MG63 (cell line): ENCODE results near the gene C1QTNF1. TPM values are rescaled to one million over a fixed set of nuclear protein-coding genes. Genes with fewer than 3 reads are reported as not detected.
A peak's percentile ranks its signal among the peaks of the same experiment; 100 is the strongest.
"Not testable (repeated sequence)": the region's sequence is repeated elsewhere in the genome, so short reads cannot be mapped to it uniquely, and the experiment has no call there.

ENCODE experiments used
- DNase-seq: peaks from one replicate; pipeline ENCODE4 v3.0.0-alpha.2; 2020
- H3K27me3 ChIP-seq: fragments of 250-450 bp; sonication (Bioruptor Pico); 2 replicates; pipeline ENCODE4 v1.5.1; 2020; ENCODE audit warnings: mild to moderate bottlenecking, moderate library complexity
- H3K36me3 ChIP-seq: fragments of 250-450 bp; sonication (Bioruptor Pico); 2 replicates; pipeline ENCODE4 v1.5.1; 2020; ENCODE audit warnings: mild to moderate bottlenecking, moderate library complexity
- H3K4me3 ChIP-seq: fragments of 250-450 bp; sonication (Bioruptor Pico); 2 replicates; pipeline ENCODE4 v1.5.1; 2020; ENCODE audit warnings: mild to moderate bottlenecking, moderate library complexity
- H3K9me3 ChIP-seq: fragments of 250-450 bp; sonication (Bioruptor Pico); 2 replicates; pipeline ENCODE4 v1.5.1; 2020; ENCODE audit warnings: mild to moderate bottlenecking, moderate library complexity
- total RNA-seq: library from RNA; depleted of rRNA; stranded (reverse); fragments of >200 nt; shearing (Covaris generic); gene quantifications from 2 replicates; pipeline ENCODE4 v1.2.3, GENCODE V29; 2014; ENCODE audit warnings: low replicate concordance

Gene C1QTNF1
- total RNA-seq, 1 experiment from 2014 or later, result 38.4 TPM

DNA sequence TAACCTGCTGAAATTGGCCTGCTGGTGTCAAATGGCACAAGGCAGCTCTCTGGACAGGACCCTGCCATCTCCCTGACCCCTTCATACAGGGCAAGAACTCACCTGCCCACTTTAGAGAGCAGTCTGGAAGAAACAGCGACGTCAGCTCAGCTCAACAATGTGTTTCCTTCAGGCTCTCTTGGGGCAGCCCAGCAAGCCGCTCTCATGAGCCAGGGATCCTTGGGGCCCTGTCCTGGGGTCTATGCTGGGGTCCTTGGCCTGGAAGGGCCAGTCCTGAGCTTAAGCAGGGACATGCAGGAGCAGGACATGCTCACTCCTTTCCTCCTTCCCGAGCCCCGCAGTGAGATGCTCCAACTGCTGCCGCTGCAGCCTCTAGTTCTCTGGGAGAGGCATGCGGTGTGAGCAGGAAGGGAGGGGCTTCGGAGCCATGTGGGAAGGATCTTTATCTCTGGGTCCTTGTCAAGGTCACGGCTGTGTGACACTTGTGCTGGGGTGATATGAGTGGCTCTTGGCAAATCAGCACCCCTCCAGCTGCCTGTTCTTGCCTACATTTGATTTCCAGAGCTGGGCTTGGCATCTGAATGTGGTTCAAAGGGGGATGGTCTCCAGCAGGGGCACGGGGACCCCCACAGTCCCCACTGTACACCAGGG lies 3.4 kb downstream of the C1QTNF1 start:
- no peak for DNase-seq
- Histone ChIP-seq H3K36me3 (no peaks in the 10 kb centered on the region), H3K9me3 (no peaks in the 10 kb centered on the region), H3K27me3 (no peaks in the 10 kb centered on the region; the same call in 1 of the 2 replicates), H3K4me3 (no peak overlapping the region)

DNA sequence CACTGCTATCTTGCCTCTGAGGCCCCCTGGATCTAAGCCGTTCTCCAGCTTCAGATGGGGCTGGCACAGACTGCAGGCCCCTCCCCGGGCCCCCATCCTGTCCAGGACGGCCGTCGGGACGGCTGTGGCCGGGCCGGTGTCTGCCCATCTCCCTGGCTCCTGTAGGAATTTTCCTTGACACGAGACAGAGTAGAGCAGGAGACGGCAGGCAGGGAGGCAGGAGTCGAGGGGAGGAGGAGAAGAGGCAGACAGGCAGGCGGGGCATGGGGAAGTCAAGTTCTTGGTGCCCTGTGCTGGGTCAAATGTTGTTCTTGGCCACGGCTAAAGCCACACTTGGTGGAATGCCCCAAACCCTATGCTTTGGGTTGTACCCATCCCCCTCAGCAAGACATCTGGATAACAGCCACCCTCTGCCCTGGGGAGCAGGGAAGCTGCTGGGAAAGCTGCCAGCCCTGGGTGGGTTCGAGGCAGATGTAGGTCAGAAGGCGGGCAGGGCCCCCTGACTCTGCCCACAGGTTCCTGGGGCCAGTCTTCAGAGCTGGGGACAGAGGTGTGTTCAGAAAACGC lies 4.0 kb downstream of the C1QTNF1 start:
- no peaks in the 10 kb centered on the region; the same call in 1 of the 2 replicates for H3K27me3 ChIP-seq
- H3K4me3 ChIP-seq, result no peak overlapping the region
- H3K9me3 ChIP-seq, result no peaks in the 10 kb centered on the region
- peak; percentile 94 for DNase-seq
- H3K36me3 ChIP-seq, result no peaks in the 10 kb centered on the region

DNA sequence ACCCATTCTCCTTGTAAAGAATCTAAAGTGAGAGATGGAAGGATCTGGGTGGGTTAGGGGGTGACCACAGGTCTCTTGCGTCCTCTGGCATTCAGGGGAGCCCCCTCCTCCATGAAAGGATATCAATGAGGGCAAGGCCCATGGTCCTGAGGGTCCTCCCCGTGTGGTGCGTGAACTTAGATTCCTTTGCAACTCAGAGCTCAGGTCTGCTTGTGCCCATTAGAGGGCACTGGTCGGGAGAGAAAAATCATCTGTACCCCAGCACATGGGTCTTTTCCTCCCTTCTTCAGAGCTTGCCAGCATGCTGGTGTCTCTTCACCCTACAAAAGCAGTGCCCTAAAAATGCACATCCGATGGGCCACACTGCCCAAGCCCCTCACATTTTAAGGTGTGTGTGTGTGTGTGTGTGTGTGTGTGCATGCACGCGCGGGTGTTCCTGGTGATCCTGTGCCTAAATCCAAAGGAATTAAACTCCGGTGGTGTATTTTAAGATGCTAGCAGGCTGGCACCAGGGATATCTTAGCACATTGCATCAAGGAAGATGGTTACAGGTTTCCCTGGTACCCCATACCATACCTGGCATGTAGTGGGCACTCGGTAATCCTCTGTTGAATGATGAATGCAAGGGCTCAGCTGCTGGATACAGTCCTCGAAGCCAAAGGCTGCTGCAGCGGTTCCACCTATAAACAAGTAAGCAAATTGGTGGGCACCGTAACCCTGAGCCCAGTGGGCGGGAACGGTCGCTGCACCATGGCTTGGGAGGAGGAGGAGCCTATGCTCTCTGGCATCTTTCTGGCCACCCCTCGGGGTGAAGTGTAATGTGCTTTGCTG lies 4.7 kb downstream of the C1QTNF1 start:
- DNase-seq, result no peak
- Histone ChIP-seq H3K9me3 (no peaks in the 10 kb centered on the region), H3K4me3 (no peak overlapping the region), H3K27me3 (no peaks in the 10 kb centered on the region), H3K36me3 (no peaks in the 10 kb centered on the region)

DNA sequence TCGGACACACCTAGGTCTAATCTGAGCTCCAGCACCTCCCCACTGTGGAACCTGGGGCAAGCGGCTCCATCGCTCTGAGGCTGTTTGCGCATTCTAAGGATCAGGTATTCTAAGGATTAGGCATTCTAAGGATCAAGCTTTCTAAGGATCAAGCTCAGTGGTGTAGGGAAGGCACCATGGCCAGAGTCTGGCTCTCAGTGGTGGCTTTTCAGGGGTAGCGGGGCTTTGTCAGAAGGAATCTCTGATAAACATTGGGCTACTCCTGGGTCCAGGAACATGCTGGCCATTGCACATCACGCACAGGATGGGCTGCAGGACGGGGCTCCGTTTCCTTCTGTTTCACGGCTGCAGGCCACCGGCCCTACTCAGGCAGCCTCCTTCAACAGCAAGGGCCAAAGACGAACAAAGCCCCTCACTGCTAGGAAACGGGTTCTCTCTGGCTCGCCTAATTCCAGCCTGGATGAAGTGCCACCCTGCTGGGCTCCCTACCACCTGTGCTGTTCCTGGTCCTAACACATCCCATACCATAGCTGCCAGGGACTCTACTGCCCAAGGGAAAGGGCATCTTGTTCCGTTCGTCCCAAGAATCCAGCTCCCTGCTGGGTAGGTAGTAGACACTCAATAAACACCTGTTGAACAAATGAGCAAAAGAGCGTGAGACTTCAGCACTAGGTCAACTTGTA lies 5.5 kb downstream of the C1QTNF1 start:
- Histone ChIP-seq H3K4me3 (no peak overlapping the region), H3K27me3 (no peaks in the 10 kb centered on the region), H3K9me3 (no peaks in the 10 kb centered on the region), H3K36me3 (no peaks in the 10 kb centered on the region)
- DNase-seq, result no peak

DNA sequence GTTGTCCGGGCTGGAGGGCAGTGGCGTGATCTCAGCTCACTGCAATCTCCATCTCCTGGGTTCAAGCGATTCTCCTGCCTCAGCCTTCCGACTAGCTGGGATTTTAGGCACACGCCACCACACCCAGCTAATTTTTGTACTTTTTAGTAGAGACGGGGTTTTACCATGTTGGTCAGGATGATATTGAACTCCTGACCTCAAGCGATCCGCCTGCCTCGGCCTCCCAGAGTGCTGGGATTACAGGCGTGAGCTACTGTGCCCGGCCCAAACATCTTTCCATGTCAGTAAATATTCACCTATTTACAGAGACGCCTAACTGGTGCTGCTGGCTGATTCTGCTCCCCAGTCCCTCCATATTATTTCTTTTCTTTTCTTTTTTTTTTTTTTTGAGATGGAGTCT lies 6.7 kb downstream of the C1QTNF1 start:
- H3K4me3 ChIP-seq, DNase-seq, H3K27me3 ChIP-seq, H3K36me3 ChIP-seq, H3K9me3 ChIP-seq: not testable (repeated sequence)

DNA sequence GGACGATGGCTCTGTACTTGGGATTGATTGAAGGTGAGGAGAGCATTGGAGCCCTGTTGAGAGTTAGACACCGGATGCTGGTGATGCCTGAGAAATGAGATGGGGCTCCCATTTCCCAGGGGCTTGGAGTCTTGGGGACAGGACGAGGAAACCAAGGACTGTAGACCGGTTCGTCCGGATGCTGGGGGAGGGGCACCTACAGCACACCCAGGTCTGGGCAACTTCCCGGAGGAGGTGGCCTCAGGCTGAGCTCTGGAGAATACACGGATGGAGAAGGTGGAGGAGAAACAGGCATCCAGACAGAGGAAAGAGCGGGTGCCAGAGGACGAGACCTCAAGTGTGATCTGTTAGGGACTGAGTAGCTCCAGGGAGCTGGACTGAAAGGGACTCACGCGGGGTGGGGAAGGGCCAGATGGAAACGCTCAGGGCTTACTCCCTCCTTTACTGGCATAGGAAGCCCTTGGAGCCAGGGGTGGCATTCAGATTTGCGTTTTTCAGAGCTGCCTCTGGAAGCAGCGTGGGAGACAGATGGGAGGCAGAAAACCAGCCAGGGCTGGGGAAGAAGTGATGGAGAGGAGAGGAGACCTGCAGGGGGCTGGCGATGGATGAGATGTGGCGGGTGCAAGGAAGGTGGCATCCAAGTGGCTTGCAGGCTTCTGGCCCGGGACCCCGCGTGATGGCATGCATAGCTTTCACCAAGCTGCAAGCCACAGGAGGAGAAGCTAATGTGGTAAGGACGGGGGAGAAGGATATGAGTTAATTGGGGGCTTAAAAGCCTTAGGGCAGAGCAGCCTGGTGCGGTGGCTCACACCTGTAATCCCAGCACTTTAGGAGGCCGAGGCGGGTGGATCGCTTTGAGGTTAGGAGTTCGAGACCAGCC lies 8.3 kb downstream of the C1QTNF1 start:
- Histone ChIP-seq H3K36me3 (no peaks in the 10 kb centered on the region), H3K27me3 (no peaks in the 10 kb centered on the region), H3K9me3 (no peaks in the 10 kb centered on the region), H3K4me3 (no peak overlapping the region)
- no peak for DNase-seq

DNA sequence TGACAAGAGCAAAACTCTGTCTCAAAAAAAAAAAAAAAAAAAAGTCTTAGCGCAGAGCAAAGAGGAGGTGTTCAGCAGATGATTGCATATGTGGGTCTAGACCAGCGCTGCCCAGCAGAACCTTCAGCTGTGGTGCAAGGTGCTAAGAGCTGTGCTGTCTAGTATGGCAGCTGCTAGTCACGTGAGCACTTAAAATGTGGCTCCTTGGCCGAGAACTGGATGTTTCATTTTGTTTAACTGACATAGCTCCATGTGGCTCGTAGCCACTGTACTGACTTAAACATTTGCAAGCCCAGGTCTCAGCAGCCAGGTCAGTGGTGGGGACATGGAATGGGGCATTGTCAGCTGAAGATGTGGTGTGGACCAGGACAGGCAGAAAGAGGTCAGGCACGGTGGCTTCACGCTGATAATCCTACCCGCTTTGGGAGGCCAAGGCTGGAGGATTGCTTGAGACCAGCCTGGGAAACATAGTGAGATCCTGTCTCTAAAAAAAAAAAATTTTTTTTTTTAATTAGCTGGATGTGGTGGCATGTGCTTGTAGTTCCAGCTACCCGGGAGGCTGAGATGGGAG lies 9.2 kb downstream of the C1QTNF1 start:
- Histone ChIP-seq H3K4me3 (no peak overlapping the region), H3K36me3 (no peaks in the 10 kb centered on the region; the same call in 1 of the 2 replicates), H3K27me3 (no peaks in the 10 kb centered on the region), H3K9me3 (no peaks in the 10 kb centered on the region)
- DNase-seq, result no peak

DNA sequence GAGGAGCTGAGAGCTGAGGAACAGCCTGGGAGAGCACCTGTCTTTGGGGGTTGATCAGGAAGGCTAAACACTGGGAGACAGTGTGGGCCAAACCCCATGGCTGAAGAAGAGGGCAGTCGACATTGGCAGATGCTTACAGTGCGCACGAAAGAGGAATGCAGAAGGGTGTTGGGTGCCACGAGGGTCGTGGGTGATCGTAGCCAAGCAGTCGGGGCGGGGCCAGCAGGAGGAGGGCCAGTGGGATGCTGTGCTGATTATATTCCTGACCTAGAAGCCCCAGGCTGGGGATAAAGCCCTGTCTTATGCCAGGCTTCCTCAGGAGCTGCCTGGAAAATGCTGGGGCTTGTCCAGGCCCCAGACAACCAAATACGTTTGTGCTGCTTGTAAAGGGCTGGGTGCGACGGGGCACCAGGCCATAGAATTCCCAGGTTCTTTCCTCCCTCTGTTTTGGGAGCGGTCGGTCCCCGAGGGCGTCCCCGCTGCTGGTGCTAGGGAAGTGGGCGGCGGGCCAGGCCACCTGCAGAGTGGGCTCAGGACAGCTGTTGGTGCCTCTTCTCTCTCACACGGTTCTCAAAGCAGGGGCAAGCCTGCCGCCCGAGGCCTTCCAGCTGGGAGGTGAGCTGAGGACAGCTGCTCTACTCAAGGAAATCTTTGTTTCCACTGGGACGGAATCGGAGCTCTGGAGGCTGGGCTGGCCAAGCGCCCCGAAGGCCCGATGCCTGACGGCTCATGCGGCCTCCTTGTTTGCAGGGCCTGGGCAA lies 10.0 kb downstream of the C1QTNF1 start:
- Histone ChIP-seq H3K27me3 (no peaks in the 10 kb centered on the region), H3K36me3 (no peaks in the 10 kb centered on the region; the same call in 1 of the 2 replicates), H3K9me3 (no peaks in the 10 kb centered on the region), H3K4me3 (no peak overlapping the region)
- DNase-seq, result peak; percentile 65

DNA sequence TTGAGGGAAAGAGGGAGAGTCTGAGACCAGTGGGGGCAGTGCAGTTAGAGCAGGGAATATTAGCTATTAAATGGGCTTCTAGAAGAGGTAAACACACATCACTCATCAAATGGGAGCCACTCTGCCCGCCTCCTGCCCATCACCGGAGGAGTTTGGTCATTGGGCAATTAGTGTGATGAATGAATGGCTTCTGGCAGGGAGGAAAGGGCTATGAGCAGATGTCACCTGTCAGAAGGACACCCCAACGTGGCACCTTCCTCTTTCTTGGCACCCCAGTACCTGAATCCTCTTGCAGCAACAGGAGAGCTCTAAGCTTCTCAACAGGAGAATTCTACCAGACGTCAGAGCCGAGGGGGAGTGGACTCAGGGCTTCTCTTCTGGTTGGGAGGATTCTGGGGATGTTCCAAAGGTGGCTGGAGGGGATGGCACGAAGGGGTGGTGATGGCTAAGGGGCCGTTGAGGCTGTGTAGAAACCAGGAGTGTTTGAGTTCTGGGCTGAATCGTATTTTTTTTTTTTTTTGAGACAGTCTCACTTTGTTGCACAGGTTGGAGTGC lies 11.0 kb downstream of the C1QTNF1 start:
- DNase-seq, result no peak

DNA sequence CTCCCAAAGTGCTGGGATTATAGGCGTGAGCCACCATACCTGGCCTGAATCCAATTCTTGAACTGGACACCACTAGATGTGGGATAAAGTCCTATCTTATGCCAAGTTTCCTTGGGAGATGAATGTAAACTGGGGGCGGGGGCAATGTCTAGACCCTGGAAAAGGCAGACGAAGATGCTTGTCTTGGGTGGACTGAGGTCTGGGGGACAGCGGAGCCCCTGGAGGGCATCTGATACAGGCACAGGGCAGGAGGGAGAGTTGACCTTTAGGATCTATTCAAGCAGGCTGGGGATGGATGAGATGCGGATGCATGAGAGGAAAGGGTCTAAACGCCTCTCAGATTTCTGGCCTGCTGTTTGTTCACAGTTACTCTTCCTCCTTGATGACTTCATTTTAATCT lies 11.7 kb downstream of the C1QTNF1 start:
- no peak overlapping the region for H3K4me3 ChIP-seq
- DNase-seq, result no peak
- H3K27me3 ChIP-seq, result no peaks in the 10 kb centered on the region
- no peaks in the 10 kb centered on the region; the same call in 1 of the 2 replicates for H3K36me3 ChIP-seq
- no peaks in the 10 kb centered on the region for H3K9me3 ChIP-seq

More for the DNA sequence above, 11.0 kb downstream of the C1QTNF1 start:
- Histone ChIP-seq H3K36me3 (no peaks in the 10 kb centered on the region; the same call in 1 of the 2 replicates), H3K9me3 (no peaks in the 10 kb centered on the region), H3K27me3 (no peaks in the 10 kb centered on the region), H3K4me3 (no peak overlapping the region)

DNA sequence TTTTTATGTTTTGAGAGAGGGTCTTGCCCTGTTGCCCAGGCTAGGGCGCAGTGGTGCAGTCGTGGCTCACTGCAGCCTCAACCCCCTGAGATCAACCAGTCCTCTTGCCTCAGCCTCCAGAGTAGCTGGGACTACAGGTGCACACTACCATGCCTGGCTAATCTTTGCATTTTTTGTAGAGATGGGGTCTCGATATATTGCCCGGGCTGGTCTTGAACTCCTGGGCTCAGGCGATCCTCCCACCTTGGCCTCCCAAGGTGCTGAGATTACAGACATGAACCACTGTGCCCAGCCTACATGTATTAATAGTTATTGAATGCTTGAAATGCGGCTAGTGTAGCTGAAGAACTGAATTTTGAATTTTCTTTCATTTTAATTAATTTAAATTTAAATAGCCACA lies 12.2 kb downstream of the C1QTNF1 start:
- H3K36me3 ChIP-seq, result no peaks in the 10 kb centered on the region; the same call in 1 of the 2 replicates
- no peak overlapping the region for H3K4me3 ChIP-seq
- DNase-seq, result no peak
- H3K27me3 ChIP-seq, result no peaks in the 10 kb centered on the region
- H3K9me3 ChIP-seq, result no peaks in the 10 kb centered on the region

DNA sequence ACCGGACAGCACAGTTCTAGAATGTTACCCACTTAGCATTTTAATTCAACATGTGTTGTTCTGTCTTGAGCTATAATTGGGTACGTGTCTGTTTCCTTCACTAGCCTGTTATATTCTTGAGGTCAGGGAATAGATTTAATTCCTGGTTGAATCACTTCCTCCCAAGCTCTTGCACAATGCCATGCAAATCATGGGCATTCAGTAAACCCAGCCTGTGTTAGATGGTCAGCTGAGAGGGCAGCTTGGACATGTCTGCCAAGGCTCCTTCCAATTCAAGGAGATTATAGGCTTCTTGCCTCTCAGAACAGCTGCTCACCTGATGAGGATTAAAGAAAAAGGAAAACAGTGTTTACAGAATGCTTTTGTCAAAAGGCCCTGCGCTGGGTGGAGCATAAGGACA lies 12.6 kb downstream of the C1QTNF1 start:
- peak; percentile 83 for DNase-seq
- H3K4me3 ChIP-seq, result no peak overlapping the region
- no peaks in the 10 kb centered on the region; the same call in 1 of the 2 replicates for H3K36me3 ChIP-seq
- H3K27me3 ChIP-seq, result no peaks in the 10 kb centered on the region
- no peaks in the 10 kb centered on the region for H3K9me3 ChIP-seq

DNA sequence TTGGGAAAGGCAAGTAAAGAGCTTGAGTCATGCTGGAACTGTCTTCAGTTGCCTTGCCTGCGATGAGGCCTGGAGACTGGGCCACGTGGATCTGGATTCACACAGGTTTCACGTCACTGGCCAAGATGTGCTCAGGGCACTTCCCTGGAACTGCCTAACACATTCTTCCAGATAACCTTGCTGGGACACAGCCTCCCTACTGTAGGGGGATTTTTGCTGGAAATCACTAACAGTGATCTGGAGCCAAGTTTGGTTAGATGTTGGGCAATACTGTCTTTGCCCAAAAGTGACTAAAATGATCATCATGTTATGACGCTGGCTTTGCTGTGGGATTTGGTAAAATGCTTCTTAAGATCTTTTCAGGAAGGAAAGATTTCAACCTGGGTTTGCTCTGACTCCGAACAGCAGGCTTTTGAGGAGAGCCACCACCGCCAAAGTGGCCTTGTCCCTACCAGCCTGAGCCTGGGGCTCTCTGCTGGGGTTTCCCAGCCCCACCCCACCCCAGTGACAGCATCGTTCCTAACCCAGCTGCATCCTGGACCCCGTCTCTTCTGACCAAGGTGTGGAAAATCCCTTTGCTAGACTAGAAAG lies 14.7 kb downstream of the C1QTNF1 start:
- H3K9me3 ChIP-seq, result no peaks in the 10 kb centered on the region
- no peak overlapping the region for H3K4me3 ChIP-seq
- DNase-seq, result peak; percentile 98
- no peaks in the 10 kb centered on the region; the same call in 1 of the 2 replicates for H3K36me3 ChIP-seq
- H3K27me3 ChIP-seq, result no peaks in the 10 kb centered on the region

DNA sequence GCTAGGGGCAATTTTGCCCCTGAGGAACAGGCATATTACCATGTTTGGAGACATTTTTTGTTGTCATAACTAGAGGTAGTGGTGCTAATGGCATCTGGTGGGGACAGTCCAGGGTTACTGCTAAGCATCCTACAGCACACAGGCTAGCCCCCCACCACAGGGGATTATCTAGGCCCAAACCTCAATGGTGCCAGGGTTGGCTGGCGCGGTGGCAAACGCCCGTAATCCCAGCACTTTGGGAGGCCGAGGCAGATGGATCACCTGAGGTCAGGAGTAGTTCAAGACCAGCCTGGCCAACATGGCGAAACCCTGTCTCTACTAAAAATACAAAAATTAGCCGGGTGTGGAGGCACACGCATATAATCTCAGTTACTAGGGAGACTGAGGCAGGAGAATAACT lies 15.2 kb downstream of the C1QTNF1 start:
- H3K27me3 ChIP-seq, result no peaks in the 10 kb centered on the region
- no peak overlapping the region for H3K4me3 ChIP-seq
- no peaks in the 10 kb centered on the region for H3K9me3 ChIP-seq
- no peak for DNase-seq
- H3K36me3 ChIP-seq, result no peaks in the 10 kb centered on the region; the same call in 1 of the 2 replicates

DNA sequence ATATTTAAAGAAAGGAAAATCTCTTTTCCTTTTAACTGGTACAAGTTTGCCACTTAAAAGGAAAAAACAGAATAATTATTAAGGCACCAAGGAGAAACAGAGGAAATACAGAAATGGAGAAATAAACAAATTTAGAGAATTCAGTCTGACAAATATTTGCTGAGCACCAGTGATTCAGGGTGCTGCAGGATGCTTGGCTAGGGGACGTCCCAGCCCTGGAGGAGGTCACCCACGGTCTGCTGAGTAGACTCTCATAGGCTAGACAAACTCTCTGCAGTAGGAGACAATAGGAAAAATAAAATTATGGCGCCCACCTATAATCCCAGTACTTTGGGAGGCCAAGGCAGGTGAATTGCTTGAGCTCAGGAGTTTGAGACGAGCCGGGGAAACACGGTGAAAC lies 15.9 kb downstream of the C1QTNF1 start:
- H3K4me3 ChIP-seq, result no peak overlapping the region
- H3K36me3 ChIP-seq, result no peaks in the 10 kb centered on the region; the same call in 1 of the 2 replicates
- DNase-seq, result no peak
- no peaks in the 10 kb centered on the region for H3K27me3 ChIP-seq
- no peaks in the 10 kb centered on the region for H3K9me3 ChIP-seq
